Measurements from ENCODE around the gene FOXL1.

FOXL1 gene

DNA sequence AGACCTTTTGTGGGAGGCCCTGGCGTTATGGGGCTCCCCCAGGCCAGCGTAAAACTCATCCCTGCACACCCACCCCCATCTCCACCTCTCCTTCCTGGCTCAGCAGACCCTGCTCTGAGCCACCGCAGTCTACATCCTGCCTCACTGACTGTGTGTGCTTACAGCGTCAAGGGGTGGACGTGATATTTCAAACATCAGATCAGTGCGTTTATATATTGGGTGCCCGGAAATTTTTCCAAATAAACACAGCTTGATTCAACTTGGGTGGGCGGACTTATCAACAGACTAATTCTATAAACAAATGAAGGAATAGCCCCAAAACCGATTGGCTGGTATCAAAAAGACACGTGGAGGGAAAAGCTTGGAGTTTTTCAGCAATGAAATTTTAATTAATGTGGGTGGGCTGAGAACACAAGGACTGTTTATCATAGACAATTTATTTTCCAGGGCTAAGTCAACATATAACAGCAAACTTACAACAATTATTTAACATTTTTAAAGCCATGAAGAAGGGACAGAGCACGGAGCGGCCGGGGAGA, at the start of gene FOXL1:
FOXL1 (plus strand) TSS at position 489 of the 539 bp plus-strand sequence. CDS start 175 bp downstream, outside the sequence.
- no peak for DNase-seq (ENCODE audit: low spot score)
- FAIRE-seq = no peak

DNA sequence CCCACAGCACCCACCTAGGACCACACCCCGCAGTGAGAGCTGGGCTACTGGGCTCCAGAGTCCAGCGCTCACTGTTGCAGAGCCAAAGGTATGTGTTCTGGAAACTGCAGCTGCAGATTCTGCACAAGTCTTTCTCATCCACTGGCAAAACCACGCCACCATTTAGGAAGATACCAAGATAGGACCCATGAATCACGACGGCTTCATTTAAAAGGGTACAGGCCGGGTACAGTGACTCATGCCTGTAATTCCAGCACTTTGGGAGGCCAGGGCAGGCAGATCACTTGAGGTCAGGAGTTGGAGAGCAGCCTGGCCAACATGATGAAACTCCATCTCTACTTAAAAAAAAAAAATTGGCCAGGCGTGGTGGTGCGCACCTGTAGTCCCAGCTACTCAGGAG, 49.2 kb upstream of the FOXL1 start:
- FAIRE-seq (no peak), DNase-seq (ENCODE audit: low spot score) (no peak)

DNA sequence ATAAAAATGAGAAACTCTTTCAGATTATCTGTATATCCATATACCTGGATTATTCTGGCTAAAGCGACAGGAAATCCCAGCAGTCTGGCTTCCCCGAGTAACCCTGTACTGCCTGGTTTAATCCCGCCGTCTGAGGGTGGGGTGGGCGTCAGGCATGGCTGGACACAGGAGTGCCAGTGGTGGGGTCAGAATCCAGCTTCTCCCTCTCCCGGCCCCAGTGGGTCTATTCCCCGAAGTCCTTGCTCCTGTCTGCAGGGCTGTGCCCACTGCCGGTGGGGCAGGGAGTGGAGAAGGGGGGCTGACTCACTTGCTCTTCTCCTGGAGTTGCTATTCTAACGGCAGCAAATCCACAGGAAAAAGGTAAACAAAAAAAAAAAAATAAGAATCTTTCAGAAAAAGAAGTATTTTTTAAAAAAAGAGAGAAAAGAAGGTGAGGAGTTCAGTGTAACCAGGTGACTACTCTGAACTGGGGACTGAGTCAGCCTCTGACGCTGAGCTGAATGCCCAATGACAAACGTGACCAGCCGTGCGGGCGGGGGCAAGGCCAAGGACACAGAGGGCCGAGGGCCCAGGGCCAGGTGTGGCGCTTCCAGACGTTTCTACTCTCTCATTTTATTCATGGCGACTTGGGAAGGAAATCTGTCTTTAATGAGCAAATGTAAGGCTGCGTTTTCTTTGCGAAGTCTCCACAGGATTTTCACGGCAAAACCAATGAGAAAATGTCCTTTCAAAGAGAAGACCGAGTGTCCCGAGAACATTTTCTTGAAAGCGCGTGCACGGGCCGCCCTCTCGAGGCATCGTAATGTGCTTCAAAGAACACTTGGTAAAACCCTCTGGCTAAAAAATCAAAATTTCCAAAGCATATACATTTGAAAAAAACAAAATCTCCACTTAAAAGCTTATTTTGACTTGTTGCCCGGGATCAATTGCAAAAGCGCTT, 47.8 kb upstream of the FOXL1 start:
- DNase-seq (ENCODE audit: low spot score) = no peak
- no peak for FAIRE-seq

DNA sequence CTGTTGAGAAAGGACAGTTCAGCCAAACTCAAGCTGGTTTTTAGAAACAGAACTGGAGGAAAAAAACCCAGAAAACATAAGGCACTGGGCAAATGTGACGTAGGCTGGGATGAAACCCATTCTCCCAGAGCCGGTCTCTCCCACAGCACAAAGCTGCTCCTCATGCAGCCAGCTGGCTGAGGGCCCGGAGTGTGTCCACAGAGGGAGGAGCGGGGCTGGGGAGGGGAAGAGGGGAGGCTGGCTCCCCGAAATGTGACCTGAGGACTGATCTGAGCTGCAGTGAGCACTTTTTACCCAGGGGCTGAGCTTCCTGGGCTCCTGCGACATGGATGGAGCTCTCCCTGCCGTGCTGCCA, 47.2 kb upstream of the FOXL1 start:
- DNase-seq (ENCODE audit: low spot score) (no peak), FAIRE-seq (no peak)

DNA sequence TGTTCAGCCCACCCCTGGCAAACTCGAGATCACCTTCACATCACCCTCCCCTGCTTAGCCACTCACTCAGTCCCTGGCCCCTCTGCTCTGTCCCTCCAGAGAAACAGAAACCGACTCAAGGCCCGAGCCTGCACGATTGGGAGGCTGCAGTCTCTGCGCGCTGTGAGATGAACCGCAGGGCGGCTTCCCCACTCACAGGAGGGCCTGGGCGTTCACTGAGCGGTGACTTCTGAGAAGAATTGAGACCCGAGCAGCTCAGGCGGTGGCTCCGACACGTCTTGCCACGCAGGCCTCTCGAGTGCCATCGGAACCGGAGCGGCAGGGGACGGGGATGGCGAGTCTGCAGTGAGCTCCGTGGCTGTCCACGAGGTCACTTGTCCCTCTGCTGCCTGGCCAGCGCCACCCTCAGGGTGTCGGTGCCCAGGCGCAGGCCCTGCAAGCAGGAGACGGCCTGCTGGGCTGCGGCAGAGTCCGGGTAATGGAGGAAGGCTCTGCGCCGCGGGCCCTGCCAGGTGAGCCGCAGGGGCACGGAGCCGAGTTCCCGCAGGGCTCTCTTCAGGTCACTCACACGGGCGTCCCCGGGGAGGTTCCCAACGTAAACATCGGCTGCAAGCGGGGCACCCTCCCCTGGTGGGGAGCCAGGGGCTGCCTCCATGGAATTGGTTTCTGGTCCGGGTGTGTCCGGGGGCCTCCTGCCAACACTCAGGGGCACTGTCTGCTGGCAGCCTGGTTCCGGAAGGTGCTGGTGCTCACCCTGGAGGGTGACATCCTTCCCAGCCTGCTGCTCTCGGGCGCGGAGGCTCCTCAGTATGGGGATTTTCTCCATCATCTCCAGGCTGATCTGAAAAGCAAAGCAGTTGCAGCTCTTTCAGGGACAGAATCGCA, 46.5 kb upstream of the FOXL1 start:
- no peak for DNase-seq (ENCODE audit: low spot score)
- no peak for FAIRE-seq

DNA sequence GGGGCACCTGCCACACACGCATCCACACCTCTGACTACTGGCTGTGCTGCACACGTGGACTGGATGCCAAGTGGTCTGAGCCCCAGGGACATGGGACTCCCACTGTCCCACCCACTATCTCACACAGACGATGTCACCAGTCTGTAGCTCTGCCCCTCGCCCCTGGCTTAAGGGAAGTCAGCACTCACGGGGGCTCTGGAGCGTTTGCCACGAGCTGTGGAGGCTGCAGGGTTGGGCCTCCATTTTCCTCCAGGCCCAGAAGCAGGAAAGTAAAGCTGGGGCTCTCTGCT, 45.9 kb upstream of the FOXL1 start:
- no peak for DNase-seq (ENCODE audit: low spot score)
- FAIRE-seq = no peak

DNA sequence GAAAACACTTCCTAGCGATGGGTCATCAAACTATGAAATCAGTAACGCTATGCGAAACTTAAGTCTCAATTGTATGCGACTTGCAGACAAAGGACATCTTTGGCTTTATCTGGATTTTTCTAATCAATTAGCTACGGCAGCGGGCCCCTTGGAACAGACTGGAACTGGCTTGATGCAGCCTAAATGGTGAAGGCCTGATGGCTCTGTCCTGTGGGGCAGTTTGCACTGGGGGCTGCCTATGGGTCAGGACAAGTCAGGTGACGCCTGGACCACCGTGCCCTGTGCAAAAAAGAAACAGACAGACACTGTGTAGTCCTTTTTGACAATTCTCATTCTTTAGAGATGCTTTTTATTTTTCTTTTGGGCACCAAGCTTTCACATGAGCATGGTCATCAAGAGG, 45.3 kb upstream of the FOXL1 start:
- FAIRE-seq = no peak
- no peak for DNase-seq (ENCODE audit: low spot score)

DNA sequence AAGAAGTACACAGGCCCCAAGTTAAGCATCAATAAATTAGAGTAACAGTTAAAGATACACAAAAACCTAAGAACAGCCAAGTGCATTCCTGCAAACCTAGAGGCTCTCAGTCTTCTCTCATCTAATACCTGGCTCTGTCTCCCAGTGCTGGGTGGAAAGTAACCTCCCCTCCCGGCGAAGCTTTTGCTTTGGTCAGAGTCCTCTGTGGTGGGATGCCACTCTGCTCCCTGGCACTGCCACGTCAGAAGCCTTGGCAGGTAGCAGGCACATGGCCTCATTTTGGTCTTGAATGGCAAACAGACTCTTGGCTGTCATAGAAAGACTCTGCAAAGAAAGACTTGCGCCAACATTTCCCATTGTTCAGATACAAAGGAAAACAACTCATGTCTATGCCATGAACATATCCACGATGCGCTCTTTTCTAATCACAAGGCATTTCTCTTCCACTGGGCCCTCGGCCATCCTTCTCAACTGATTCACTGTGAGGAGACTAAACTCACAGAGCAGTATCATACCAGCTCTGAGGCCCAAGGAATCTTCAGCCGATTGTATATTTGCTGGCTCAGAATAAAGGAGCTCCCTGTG, 44.5 kb upstream of the FOXL1 start:
- no peak for FAIRE-seq
- no peak for DNase-seq (ENCODE audit: low spot score)

DNA sequence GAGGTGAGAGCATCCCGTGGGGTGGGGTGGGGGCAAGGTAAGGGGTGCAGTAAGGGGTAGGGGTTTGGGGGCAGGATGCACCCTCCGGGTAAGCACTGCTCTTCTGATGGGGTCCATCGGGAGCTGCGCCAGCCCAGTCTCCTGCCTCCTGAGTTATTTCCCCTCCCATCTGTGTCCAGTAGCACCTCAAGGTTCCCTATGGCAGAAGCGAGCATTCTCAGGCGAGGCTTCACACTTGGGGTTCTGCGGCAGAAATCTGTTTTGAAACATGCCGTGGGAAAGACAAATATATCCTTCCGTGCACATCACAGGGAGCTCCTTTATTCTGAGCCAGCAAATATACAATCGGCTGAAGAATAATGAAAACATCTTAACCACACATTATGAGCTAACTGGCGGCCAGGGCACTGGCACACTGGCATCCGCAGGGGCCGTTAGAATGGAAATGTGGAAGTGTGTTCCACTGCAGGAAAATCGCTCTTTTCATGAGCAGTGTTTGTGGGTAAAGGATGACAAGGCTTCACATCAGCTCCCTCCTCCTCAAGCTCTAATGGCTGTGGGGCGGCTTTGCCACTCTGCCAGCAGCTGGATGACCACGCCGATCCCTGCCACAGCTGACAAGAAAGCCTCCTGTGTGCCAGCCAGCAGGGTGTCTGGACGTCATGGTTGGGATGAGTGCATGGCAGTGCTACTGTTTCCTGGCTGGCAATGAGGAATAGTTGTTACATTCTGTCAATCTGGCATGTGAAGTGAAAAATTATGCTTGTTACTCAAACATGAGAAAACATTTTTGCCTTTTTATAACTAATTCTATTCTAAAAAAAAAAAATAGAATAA, 43.4 kb upstream of the FOXL1 start:
- no peak for FAIRE-seq
- no peak for DNase-seq (ENCODE audit: low spot score)

DNA sequence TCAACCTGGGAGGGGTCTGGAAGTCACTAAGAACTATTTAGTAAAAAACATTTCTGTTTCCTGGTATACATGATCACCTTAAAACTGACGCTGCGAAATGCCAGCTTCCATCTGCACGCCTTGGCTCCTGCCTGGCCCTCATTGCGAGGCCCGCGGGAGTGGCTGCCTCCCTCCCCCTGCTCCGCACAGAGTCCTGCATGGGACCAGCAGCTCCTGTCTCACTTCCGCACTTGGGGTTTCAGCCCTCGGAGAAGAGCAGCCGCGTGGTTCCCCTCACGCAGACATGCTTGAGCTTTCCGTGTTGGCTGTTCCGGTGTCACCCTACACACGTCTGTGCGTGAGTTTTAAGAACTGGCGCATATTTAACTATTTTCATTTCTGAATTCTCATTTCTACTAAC, 41.7 kb upstream of the FOXL1 start:
- FAIRE-seq (no peak), DNase-seq (ENCODE audit: low spot score) (no peak)

DNA sequence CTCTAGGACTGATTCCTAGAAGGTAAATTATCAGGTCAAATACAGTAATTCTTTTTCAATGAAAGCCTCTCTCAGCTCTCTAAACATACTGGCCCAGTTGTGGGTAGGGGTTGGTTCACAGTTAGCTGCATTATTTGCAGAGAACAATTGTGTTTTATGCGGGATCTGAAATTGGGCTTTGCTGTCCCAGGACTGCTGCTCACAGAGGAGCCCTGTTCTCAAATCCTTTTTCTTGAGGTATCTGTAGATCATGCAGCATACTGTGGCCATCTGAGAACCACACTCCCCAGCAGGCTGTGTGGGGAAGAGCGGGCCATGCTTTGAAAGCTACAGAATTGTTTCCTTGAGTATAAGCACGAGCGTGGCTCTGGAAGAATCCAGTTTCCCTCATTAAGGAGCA, 40.9 kb upstream of the FOXL1 start:
- FAIRE-seq (no peak), DNase-seq (ENCODE audit: low spot score) (no peak)

DNA sequence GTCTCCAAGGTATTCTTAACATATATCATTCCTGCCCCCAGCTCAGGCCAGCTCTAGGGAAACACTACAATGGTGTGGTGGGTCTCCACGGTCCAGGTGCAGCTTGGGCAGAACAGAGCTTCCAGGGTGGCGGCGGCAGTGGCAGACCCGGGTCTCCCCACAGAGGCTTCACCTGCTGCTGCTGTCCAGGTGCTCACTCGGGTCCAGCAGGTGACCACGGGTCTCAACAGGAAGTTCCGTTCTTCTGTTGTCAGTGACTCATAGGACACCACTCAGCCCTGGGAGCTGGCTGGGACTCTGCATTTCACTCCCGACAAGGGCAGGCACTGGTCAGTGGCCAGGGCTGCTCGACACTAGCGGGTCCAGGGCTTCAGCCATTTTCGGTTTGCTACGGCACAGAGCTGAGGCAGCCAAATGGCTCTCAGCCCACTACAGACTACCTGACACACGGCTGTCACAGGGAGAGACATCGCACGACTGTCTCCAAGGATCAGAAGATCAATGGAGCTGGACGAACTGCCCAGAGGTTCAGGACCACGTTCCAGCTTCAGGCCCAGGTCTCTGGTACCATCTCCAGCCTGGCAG, 40.1 kb upstream of the FOXL1 start:
- DNase-seq (ENCODE audit: low spot score) (no peak), FAIRE-seq (no peak)

DNA sequence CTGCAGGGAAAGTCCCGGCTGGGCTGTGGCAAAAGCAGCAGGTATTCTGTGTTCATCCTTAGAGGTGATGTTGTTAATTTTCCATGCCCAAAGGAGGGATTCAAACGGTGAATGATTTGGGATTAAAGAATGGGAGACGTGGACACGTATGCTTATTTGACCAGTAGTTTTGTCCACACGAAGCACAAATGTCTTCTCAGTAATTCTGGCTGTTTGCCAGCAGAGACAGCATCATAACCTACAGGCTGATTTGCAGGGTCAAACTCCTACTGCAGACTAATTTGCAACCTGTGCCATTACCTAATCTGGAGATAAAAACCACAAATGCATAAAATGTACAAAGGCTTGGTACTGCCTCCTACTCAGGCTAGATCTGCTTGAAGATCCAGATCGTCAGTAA, 37.5 kb upstream of the FOXL1 start:
- FAIRE-seq = no peak
- DNase-seq (ENCODE audit: low spot score) = no peak

DNA sequence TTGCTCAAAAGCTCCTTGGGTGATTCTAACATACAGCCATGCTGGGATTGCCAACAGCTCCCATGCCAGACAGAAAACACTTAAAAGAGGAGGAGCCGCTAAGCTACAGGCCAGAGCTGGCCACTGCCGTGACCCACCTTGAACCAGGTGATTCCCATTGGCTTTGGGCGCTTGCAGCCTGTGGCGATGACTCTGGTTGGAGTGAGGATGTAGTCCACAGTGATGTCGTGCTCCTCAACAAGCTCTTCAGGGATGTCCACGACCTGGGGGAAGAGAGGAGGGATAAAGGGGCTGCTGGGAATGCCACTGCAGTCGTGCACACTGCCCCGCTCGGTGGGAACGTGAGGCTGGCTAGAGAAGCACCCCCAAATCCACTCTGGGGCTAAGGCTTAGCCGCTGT, 36.8 kb upstream of the FOXL1 start:
- FAIRE-seq (no peak), DNase-seq (ENCODE audit: low spot score) (no peak)

DNA sequence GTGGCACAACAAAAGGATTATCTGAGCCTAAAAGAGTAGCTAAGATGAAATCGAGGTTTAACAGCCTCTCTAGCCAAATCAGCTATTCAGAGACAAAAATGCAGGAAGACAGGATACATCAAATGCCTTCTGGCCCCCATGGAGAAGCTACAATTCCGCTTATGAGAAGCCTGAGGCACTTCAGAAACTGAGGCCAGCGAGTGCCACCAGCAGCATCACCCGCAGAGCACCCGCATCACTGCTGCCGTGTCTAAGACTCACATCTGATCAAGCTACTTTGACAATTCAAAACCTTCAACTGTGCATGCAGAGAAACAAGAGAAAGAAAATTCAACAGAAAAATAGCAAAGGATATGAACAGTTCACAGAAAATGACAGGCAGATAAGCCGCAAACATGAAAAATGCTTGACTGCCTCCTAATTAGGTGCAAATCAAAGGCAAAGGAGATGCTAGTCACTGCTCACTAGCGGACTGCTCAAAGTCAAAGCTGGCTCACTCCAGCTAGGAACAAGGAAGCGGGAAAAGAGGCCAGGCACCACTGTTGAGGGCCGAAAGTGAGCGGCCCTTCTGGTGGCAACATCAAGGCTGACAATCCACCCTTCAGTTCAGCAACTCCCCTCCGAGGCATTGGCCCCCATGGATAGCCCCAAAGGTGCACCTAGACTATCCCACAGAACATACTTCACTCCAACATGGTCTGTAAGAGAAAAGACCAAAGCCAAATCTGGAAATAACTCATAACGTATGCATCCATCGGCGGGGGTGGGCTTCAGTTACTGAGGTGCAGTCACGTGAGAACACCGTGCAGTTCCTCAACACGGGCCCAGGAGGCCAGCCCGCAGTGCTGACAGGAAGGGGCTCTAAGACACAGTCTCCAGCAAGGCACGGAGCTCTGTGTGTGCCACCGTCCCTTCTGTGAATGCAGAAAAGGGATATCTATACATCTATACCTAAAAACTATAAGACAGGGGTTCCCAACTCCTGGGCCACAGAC, 35.3 kb upstream of the FOXL1 start:
- FAIRE-seq = no peak

DNA sequence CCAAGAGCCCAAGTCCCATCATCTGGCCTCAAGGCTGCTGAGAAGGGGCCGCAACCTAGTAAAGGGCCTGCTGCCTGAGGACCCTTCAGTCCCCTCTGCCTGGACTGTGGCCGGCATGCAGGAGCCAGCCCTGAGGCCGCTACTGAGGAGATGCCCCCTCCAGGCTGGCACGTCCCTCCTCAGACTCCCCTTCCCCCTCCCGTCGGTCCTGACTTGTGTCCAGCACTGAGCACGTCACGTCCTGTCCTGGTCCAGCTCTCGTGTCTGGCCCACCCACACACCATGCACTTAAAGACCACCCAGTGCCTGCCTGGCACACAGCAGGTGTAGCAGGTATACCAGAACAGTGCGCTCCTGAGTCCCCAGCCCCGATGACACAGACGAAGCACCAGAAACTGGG, 32.9 kb upstream of the FOXL1 start:
- FAIRE-seq = no peak
- DNase-seq (ENCODE audit: low spot score) = no peak

More for the DNA sequence above, 35.3 kb upstream of the FOXL1 start:
- DNase-seq (ENCODE audit: low spot score) = no peak

DNA sequence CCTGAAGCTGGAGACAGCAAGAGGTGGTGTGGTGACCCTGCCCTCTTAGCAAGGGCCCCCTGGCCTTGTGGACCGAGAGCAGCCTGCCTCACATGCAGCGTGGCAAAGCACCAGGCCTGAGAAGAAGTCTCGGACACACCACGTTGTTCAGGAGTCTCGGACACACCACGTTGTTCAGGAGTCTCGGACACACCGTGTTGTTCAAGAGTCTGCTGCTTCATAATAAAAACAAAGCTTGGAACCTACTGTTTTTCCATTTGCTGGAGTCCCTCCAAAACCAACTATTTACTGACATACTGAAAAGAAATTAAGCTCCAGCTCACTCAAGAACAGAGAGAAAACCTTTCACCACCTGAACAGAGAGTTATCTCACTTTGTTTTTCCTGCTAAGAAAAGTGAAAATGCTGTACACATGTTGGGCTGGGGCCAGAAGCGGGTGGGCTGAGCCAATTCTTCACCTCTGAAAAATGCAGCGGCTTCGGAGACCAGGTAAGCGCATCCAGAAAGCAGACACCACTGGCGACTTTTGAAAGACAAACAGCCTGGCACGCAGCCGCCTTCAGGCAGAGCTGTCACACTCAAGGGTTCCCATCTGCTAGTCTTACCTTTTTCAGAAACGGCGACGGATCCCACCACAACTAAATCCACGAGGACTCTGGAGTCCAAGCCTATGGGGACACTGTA, 32.3 kb upstream of the FOXL1 start:
- DNase-seq (ENCODE audit: low spot score) (no peak), FAIRE-seq (no peak)

DNA sequence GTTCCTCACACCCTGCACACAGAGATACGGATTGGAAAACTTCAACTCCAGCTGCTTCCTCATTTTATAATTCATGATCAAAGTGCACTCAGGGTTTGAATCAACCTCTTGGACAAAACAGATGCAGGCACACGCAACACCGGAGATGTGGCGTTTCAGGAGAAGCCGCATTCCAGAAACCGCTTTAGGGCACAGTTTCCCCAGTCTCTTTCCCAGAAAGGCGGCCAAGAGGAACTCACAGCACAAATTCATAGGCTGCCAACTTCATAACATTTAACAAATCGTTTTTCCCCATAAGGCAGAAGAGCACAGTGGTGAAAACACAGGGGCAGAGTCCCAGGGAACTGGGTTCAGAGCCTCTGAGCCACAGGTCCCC, 31.7 kb upstream of the FOXL1 start:
- no peak for DNase-seq (ENCODE audit: low spot score)
- no peak for FAIRE-seq

DNA sequence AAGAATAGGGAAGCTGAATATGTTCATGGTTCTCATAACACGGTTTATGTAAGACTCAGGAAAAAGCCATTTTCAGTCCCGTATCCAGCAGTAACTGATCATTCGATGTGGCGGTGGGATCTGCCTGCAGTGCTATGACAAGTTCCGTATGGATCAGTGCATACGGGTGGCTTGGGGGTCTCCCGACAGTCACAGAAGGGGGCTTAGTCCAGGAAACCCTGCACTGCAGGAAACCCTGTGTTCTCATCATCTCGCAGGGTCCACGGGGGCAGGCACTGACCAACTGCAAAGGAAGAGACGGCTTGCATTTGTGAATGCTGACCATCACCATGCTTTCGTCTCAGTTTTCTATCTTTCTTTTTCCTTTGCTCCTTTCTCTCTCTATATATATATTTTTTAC, 31.1 kb upstream of the FOXL1 start:
- FAIRE-seq = no peak
- no peak for DNase-seq (ENCODE audit: low spot score)

All from urothelium cell line (cell line).